ENCODE results near the gene IGF1. TPM values are rescaled to one million over a fixed set of nuclear protein-coding genes. Genes with fewer than 3 reads are reported as not detected.

IGF1 gene
- total and polyA plus RNA-seq, 10 of the 15 experiments (the other 5 are each of a cell fraction or from before 2014, with no cell fraction given), result 2.4 to 9.2 (median 3.5) TPM

GRCh38 chr12:102478405-102479098 lies 1.8 kb downstream of the IGF1 start (continued):
- TF ChIP-seq IRF3 (IDR thresholded peaks at IDR 0.05) (no peak), NFYA (IDR thresholded peaks at IDR 0.05; ENCODE audit: borderline replicate concordance, low read depth, low read length) (no peak), POU2F2 (IDR thresholded peaks at IDR 0.05; ENCODE audit: borderline replicate concordance, low read depth, low read length) (peak; percentile 60; the same call in 1 of the 3 replicates), ZZZ3 (IDR thresholded peaks at IDR 0.05; ENCODE audit: control insufficient read depth, insufficient read length, low read depth) (no peak), LARP7 (IDR thresholded peaks at IDR 0.05) (no peak), IKZF2 (IDR thresholded peaks at IDR 0.05) (peak; percentile 77 to 79), TAF1 (IDR thresholded peaks at IDR 0.05; ENCODE audit: borderline replicate concordance, low read depth, low read length) (0 out of 2 replicates have a peak, but pooled peaks have one; percentile 11), HDGF (IDR thresholded peaks at IDR 0.05) (no peak), ZNF217 (IDR thresholded peaks at IDR 0.05) (peak; percentile 28; the same call in 1 of the 2 replicates), CHD2 (IDR thresholded peaks at IDR 0.05; ENCODE audit: borderline replicate concordance, low read depth, low read length) (peak; percentile 44; the same call in 1 of the 2 replicates), TCF12 (IDR thresholded peaks at IDR 0.05; ENCODE audit: low read depth, low read length) (0 out of 2 replicates have a peak, but pooled peaks have one; percentile 33), CEBPB (IDR thresholded peaks at IDR 0.05; ENCODE audit: borderline replicate concordance in 1 of 2, low read depth in 2 of 2, low read length in 2 of 2) (no peak), SIN3A (IDR thresholded peaks at IDR 0.05; ENCODE audit: low read depth, low read length) (peak; percentile 76), PAX8 (IDR thresholded peaks at IDR 0.05) (peak; percentile 21; the same call in 1 of the 2 replicates), SMARCA5 (IDR thresholded peaks at IDR 0.05) (0 out of 2 replicates have a peak, but pooled peaks have one; percentile 10), PBX3 (IDR thresholded peaks at IDR 0.05; ENCODE audit: insufficient replicate concordance, low read depth, low read length) (peak; percentile 34), USF2 (IDR thresholded peaks at IDR 0.05; ENCODE audit: borderline replicate concordance, low read depth, low read length) (no peak), SREBF2 (IDR thresholded peaks at IDR 0.05; ENCODE audit: low read length) (no peak), BMI1 (IDR thresholded peaks at IDR 0.05; ENCODE audit: borderline replicate concordance) (0 out of 2 replicates have a peak, but pooled peaks have one; percentile 11), SMAD1 (IDR thresholded peaks at IDR 0.05; ENCODE audit: low read depth, partially characterized antibody) (no peak), RB1 (IDR thresholded peaks at IDR 0.05; ENCODE audit: borderline replicate concordance) (no peak), SRF (IDR thresholded peaks at IDR 0.05; ENCODE audit: low read depth in 2 of 2, low read length in 2 of 2) (no peak)
